ENCODE results near the gene NEK11.
"Not testable (repeated sequence)": the region's sequence is repeated elsewhere in the genome, so short reads cannot be mapped to it uniquely, and the experiment has no call there.

- TF ChIP-seq CTCF, POLR2A (IDR thresholded peaks at IDR 0.05): not testable (repeated sequence)
Measured at GRCh38 chr3:131042271-131042985, 15.8 kb downstream of the NEK11 start.
